Measurements from ENCODE around the gene WBP1.

Gene WBP1

DNA sequence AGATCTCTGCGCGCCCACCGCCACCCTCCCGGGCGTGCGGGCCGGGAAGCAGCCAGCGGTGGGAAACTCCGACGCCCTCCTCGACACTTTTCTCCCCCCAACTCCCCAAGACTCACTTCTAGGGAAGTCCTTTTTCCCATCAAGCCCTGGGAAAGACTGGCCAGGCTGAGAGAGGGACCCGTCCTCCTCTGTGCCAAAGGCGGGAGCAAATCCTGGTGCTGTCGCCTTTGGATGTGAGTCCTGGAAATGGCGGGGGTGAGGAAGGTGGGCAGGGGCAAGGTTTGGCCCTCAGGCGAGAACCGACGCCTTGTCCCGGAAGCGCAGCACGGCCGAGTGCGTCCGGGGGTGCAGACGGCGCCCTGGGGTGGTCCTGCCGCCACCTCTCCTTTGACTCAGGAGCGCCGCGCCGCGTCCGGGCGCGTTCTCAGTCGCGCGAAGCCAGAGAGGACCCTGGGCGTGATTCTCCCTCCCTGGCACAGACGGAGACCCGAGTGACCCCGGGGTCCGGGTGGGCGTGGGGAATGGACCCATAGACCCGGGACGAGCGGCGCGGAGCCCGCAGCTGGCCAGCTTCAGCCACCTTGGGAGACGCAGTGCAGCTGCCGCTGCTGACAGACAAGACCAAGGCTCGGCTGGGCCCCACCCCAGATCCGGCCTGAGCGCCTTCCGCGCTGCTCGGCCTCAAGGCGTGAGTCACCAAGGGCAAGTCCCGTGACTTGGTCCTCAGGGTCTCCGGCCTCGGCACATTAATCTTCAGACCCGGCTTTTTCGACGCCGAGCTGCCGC is 44.7 kb downstream of the WBP1 start:
- DNase-seq (ENCODE audit: low read depth in 3 of 3): peak in 1 of 3 experiments; percentile 58

DNA sequence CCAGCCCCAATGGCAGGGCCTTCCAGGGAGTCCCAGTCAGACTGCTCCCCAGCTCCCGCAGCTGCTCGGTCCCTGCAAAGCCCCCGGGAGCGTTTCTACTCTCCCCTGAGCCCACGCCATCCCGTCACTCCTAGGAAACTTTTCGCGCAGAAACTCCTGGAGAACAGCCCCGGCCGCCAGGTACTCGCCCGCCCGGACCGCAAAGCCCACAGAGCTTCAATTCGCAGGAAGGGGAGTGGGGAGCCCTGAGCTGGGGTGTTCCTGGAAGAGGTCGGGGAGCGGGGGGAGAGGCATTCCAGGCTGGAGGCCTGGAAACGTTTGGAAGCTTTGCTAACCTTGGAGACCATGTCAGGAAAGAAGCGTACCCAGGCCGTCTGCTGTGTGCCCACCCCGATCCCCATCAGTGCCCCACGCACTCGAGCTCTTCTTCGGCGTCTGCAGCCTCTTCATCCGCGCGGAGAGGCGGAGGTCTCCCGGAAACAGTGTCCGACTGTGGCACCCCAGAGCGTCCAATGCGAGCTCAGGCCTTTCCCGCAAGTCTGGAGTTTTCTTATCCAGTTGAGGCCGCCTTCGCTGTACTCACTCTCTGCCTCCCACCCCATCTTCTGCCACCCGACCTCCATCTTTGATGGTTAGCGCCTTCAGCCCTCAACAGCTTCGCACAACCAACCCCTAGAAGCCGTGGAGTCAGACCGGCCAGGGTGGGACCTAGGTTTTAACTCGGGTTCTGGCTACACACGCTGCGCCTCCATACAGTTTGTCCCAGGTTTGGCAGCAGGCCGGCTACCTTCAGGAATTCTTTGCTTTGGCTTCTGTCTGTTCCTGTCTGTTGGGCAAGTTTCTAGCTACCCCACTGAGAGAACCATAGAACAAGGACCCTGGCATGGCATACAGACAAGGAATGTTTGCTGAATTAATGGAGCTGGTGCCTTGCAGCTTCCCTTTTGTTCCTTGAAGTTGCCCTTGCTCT is 45.6 kb downstream of the WBP1 start:
- no peak for DNase-seq (ENCODE audit: low read depth in 3 of 3)

DNA sequence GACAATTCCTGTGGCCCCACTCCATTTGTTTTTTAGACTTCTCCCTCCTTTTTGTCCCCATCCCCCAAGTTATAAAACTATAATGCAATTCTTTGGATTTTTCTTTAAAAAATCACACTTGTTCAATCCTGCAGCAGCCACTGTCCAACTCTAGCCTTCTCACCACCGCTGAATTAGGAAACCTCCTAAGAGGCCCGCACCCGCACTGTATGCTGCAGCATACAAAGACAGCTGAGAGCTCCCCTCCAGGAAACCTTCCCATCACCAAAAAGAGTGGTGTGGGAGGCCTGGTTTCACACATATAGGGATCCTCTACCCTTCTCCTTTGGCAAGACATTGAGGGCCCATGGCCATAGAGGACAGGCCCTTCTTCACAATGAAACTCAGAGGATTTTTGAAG is 46.4 kb downstream of the WBP1 start:
- DNase-seq (ENCODE audit: low read depth in 3 of 3): no peak

DNA sequence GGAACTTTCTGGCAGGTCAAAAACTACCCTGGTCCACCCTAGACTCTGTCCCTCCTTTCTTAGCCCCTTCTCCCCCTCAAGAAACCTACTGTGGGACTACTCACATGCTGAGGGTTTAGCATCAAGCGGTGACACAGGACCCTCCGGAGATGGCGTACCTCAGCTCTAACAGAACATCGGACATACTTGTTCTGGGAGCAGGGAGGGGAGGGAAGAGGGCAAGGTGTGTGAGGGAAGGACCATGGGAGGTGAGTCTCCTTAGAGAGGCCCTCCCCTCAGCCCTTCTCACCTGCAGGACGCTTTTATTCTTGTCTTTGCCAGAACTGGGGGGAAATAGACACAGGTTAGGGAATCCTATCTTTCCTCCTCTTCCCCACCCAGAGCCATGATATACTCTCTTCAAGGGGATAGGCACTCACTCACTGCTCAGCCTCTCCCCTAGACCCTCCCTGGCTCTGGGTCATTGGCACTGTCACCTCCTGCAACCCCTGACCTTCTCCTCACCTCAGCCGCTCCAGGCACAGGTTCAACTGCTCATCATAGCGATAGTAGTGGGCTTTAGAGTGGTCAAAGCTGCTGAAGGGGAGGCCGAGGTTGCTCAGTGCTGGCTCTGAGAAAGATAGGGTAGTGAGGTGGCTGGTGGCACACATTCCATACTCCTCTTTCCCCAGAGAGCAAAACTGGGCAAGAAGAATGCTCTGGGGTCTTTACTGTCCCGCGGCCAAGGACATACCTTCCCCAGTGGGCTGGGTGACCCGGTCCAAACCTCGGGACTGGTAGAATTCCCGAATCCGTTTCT is 47.4 kb downstream of the WBP1 start:
- no peak for DNase-seq (ENCODE audit: low read depth in 3 of 3)

DNA sequence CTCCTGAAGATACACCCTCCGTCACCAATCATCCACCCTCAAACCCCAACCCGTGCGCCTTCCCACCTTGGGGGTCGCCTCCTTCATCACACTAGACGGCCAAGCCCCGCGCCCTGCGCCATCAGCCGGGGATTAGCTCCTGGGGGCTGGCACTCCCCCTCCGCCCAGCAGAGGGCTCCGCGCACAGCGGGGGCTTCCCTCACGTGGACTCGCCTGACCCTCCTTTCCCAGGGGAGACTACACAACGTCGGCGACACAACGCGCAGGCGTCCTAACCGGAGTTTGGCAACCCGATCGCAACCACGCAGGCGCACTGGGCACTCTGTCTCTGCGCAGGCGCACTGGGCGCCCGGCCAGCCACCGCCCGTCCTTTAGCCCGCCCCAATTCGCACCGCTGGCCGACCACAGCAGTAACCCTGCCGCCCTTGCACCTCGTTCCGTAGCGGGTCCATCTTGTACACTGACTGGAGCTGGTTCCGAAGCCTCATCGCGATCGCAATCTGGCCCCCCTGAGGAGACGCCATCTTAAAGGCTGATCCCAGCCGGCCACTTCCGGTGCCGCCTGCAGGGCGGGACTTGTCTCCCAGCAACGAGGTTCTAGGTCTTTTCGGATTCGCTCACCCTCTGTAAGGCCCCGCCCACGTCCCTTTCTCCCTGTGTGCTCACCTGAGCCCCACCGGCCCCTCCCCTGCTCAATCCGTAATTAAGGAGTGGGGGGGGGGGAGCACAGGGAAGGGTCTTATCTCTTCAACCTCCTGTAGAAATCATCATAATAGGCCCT is 49.1 kb downstream of the WBP1 start, which contains the start of gene PCGF1:
Gene PCGF1, minus strand, starts transcription at position 551 of the 781 bp plus-strand sequence. Its CDS starts 27 bp downstream, at position 524.
- peak; percentile 96 to 99 (median 99) for DNase-seq (ENCODE audit: low read depth in 3 of 3)

DNA sequence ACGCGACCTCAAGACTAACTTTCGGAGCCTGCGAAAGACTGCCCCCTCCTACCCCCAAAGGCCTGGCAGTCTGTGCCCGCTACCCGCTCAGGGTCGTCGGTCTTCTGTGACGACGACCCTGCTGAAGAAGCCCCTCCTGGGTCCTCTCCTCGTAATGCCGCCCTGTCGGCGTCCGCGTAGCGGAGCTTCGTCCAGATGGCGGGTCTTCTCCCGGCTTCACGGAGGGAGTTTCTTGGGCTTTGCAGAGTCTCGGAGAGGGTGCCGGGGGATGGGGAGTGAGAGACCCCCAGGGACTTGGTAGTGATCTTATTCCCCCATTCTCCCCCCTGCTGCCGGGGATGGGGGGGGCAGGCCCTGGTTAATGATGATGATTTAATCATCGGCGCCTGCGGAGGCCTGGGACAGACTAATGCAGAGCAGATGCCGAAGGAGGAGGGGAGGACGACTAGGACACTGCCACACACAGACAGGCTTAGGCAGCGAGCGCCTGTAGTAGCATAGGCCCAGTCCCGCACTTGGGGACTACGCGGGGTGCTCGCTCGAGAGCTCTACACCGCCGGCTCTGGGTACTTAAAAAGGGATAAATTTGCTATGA is 49.8 kb downstream of the WBP1 start:
- no peak for DNase-seq (ENCODE audit: low read depth in 3 of 3)

DNA sequence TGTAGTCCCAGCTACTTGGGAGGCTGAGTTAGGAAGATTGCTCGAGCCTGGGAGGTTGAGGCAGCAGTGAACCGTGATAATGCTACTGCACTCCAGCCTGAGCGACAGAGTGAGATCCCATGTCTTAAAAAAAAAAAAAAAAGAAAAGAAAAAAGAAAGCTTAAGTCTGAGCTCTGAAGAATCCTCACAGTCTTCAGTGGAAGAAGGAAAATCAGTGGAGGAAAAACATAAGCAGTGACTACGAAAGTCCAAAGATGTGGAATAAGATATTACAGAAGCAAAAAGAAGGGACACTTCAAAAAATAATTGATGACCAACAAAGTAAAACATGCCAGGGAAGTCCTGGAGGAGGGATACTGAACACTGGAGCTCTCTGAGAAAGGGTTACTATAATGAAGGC is 52.0 kb downstream of the WBP1 start:
- no peak for DNase-seq (ENCODE audit: low read depth in 3 of 3)

All from stimulated activated CD4-positive, alpha-beta T cell treated with anti-CD3 and anti-CD28 coated beads, TNF-alpha, amount 100 ng/mL, for 24 hours (primary cell).